Spleen (tissue), 7 donors: ENCODE measurements around the gene BBX.

Experiments used
- CTCF ChIP-seq, 11 experiments: fragments of 200-600 bp in 7 of 11; fragments of 450-650 bp in 4 of 11; sonication (generic) in 4 of 11; IDR thresholded peaks in 8 of 11; conservative IDR thresholded peaks in 3 of 11; 1 replicate in 7 of 11; 2 replicates in 4 of 11; pipeline versions ENCODE4 v1.4.0 to v1.8.0; 2016 to 2021; ENCODE audit warnings: antibody characterized with exemption in 11 of 11, inconsistent platforms in 4 of 11, mild to moderate bottlenecking in 1 of 11
- POLR2A ChIP-seq, 3 donors: fragments of 450-650 bp; IDR thresholded peaks; one replicate each; pipeline ENCODE4 v1.5.1; 2017; ENCODE audit warnings: antibody characterized with exemption in 3 of 3, mild to moderate bottlenecking in 1 of 3
- donor health status: DM: no; HTN: no; CAD: no; lungs with moderate emphysema.
- donor health status: DM: no; HTN: no; CAD: no.
- donor health status: DM: no; HTN: no; CAD: no.

GRCh38 chr3:107858876-107859275 lies 336.1 kb downstream of the BBX start:
- no peak for TF ChIP-seq CTCF (IDR thresholded peaks at IDR 0.05 in 8 of 11, conservative IDR thresholded peaks at IDR 0.05 in 3 of 11)
- TF ChIP-seq POLR2A (IDR thresholded peaks at IDR 0.05): no peak
